SK-N-SH treated with all-trans-retinoic acid at 6 μM for 48 hours (cell line): ENCODE results near the gene NFIA.

Source experiments
- ATAC-seq: fragments of 200-7000 bp; cut with Tn5 transposase; 3 replicates; pipeline ENCODE4 v1.9.1; 2020; ENCODE audit warnings: mild to moderate bottlenecking, moderate library complexity
- ARNTL ChIP-seq: fragments of 450-650 bp; formaldehyde crosslinking; IDR thresholded peaks from 2 replicates; pipeline ENCODE4 v1.5.0; 2020; ENCODE audit warnings: low read depth, mild to moderate bottlenecking, moderate library complexity, borderline replicate concordance
- CREB5 ChIP-seq: fragments of 250-450 bp; sonication (Bioruptor Pico); IDR thresholded peaks from 2 replicates; pipeline ENCODE4 v1.5.1; 2020; ENCODE audit warnings: low read depth, mild to moderate bottlenecking, moderate library complexity
- CSDC2 ChIP-seq: fragments of 250-450 bp; sonication (Bioruptor Pico); IDR thresholded peaks from 2 replicates; pipeline ENCODE4 v1.5.0; 2020; ENCODE audit warnings: mild to moderate bottlenecking, moderate library complexity
- ESRRG ChIP-seq: fragments of 250-450 bp; sonication (Bioruptor Pico); IDR thresholded peaks from 2 replicates; pipeline ENCODE4 v1.6.1; 2021; ENCODE audit warnings: mild to moderate bottlenecking
- ISL1 ChIP-seq: fragments of 250-450 bp; sonication (Bioruptor Pico); IDR thresholded peaks from 2 replicates; pipeline ENCODE4 v2.1.2; 2022; ENCODE audit warnings: mild to moderate bottlenecking, moderate library complexity
- OSR1 ChIP-seq: fragments of 250-450 bp; sonication (Bioruptor Pico); IDR thresholded peaks from 2 replicates; pipeline ENCODE4 v1.8.0; 2022; ENCODE audit warnings: moderate library complexity, mild to moderate bottlenecking, inconsistent platforms
- PATZ1 ChIP-seq: fragments of 250-450 bp; sonication (Bioruptor Pico); IDR thresholded peaks from 2 replicates; pipeline ENCODE4 v1.8.0; 2020; ENCODE audit warnings: mild to moderate bottlenecking, moderate library complexity, borderline replicate concordance
- POU6F1 ChIP-seq: fragments of 250-450 bp; sonication (Bioruptor Pico); IDR thresholded peaks from 2 replicates; pipeline ENCODE4 v1.8.0; 2021; ENCODE audit warnings: low read depth, mild to moderate bottlenecking, moderate library complexity, borderline replicate concordance
- PPARA ChIP-seq: fragments of 250-450 bp; sonication (Bioruptor Pico); IDR thresholded peaks from 2 replicates; pipeline ENCODE4 v1.5.0; 2020; ENCODE audit warnings: mild to moderate bottlenecking, borderline replicate concordance
- SNAI2 ChIP-seq: fragments of 250-450 bp; sonication (Bioruptor Pico); IDR thresholded peaks from 2 replicates; pipeline ENCODE4 v1.5.0; 2020; ENCODE audit warnings: mild to moderate bottlenecking, moderate library complexity
- TCF4 ChIP-seq: fragments of 250-450 bp; sonication (Bioruptor Pico); IDR thresholded peaks from 2 replicates; pipeline ENCODE4 v1.8.0; 2021; ENCODE audit warnings: mild to moderate bottlenecking, moderate library complexity, borderline replicate concordance
- TOX ChIP-seq: fragments of 250-450 bp; sonication (Bioruptor Pico); IDR thresholded peaks from 2 replicates; pipeline ENCODE4 v1.8.0; 2021; ENCODE audit warnings: mild to moderate bottlenecking, moderate library complexity, borderline replicate concordance
- TSHZ2 ChIP-seq: fragments of 250-450 bp; sonication (Bioruptor Pico); IDR thresholded peaks from 2 replicates; pipeline ENCODE4 v1.5.0; 2020; ENCODE audit warnings: mild to moderate bottlenecking, moderate library complexity
- ZC3H10 ChIP-seq: fragments of 250-450 bp; sonication (Bioruptor Pico); IDR thresholded peaks from 2 replicates; pipeline ENCODE4 v1.5.1; 2021; ENCODE audit warnings: mild to moderate bottlenecking, moderate library complexity
- ZFP3 ChIP-seq: fragments of 250-450 bp; sonication (Bioruptor Pico); IDR thresholded peaks from 2 replicates; pipeline ENCODE4 v1.5.0; 2020; ENCODE audit warnings: mild to moderate bottlenecking, moderate library complexity
- ZFP30 ChIP-seq: fragments of 450-650 bp; formaldehyde crosslinking; IDR thresholded peaks from 2 replicates; pipeline ENCODE4 v1.5.0; 2022; ENCODE audit warnings: mild to moderate bottlenecking, moderate library complexity
- ZNF565 ChIP-seq: fragments of 450-650 bp; formaldehyde crosslinking; conservative IDR thresholded peaks from 2 replicates; pipeline ENCODE4 v1.5.0; 2020; ENCODE audit warnings: low read depth, mild to moderate bottlenecking, moderate library complexity
- ZNF8 ChIP-seq: fragments of 450-650 bp; formaldehyde crosslinking; IDR thresholded peaks from 2 replicates; pipeline ENCODE4 v1.5.0; 2020; ENCODE audit warnings: mild to moderate bottlenecking, moderate library complexity

NFIA gene

DNA sequence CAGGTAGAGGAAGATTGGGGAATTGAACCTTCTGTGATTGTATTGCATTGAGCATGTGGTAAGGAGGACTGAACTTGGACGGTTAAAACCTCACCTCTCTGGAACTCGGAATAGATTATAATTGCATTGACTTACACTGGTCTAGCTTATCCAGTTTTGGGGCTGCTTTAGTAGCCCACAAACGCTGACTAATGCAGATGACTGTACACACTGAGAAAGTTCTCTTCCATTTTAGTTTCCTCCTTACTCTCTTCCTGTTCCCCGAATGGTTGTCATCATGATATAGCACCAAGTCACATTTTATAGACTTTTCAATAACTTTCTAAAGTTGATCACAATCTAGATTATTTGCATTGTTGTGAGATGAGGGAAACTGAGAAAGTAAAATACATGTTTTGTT is 78.2 kb downstream of the NFIA start:
- ATAC-seq, result no peak
- TF ChIP-seq ARNTL (CRISPR knock-in tag) (no peak), TCF4 (CRISPR knock-in tag) (no peak), ZFP3 (CRISPR knock-in tag) (no peak), CREB5 (CRISPR knock-in tag) (no peak), SNAI2 (CRISPR knock-in tag) (no peak), ZNF8 (CRISPR knock-in tag) (no peak), TSHZ2 (CRISPR knock-in tag) (no peak), TOX (CRISPR knock-in tag) (no peak), ZNF565 (CRISPR knock-in tag) (no peak), CSDC2 (CRISPR knock-in tag) (no peak), PPARA (CRISPR knock-in tag) (no peak)

DNA sequence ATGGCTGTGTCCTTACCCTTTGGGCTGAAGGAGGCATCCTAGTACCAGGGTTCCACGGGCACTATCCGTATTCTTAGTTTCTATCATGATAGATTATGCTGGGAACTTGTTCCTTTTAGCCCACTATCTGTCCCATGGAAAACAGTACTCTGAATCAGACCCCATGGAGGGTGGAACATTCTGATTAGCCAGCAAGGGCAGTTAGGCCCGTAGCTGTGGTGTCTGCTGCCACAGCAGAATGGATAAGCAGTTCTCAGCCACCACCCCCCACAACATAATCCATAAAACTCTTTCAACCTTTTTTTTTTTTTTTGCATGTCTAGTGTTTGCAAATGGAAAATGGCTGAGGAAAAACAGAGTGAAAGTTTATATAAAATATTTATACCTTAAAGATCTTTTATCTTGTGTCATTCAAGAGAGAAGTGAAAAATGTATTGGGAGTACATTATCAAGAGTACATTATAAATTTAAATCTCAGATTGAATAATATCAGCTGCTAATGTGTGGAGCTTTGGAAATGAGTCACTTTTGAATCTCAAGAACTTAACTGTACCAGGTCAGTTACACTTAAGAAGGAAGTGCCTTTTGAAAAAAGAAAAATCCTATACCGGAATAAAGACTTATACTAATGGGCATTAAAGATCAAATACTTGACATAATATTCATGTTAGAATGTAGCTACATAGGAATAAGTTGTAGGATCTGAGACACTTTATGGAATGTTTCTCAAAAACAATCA is 80.3 kb downstream of the NFIA start:
- no peak for ATAC-seq
- no peak for TF ChIP-seq SNAI2 (CRISPR knock-in tag)
- TF ChIP-seq POU6F1 (CRISPR knock-in tag), result no peak
- TF ChIP-seq ISL1, result no peak
- TF ChIP-seq TCF4 (CRISPR knock-in tag), result no peak
- TF ChIP-seq ESRRG, result no peak
- no peak for TF ChIP-seq CREB5 (CRISPR knock-in tag)
- TF ChIP-seq ZC3H10 (CRISPR knock-in tag), result no peak
- TF ChIP-seq ZFP3 (CRISPR knock-in tag), result no peak
- no peak for TF ChIP-seq CSDC2 (CRISPR knock-in tag)
- TF ChIP-seq PPARA (CRISPR knock-in tag), result no peak
- TF ChIP-seq ARNTL (CRISPR knock-in tag), result no peak

- ATAC-seq, result no peak
- TF ChIP-seq POU6F1 (CRISPR knock-in tag) (no peak), SNAI2 (CRISPR knock-in tag) (no peak), TCF4 (CRISPR knock-in tag) (no peak), PATZ1 (CRISPR knock-in tag) (no peak), ZNF8 (CRISPR knock-in tag) (no peak), CSDC2 (CRISPR knock-in tag) (no peak), ESRRG (no peak), PPARA (CRISPR knock-in tag) (no peak), OSR1 (CRISPR knock-in tag) (no peak), ISL1 (no peak), ZFP30 (no peak), ZNF565 (CRISPR knock-in tag) (no peak), CREB5 (CRISPR knock-in tag) (no peak)
Observed at GRCh38 chr1:61163355-61163754, 81.0 kb downstream of the NFIA start.
